Osteoblast (primary cell): ENCODE data around the gene AQP6. TPM values are rescaled to one million over a fixed set of nuclear protein-coding genes. Genes with fewer than 3 reads are reported as not detected.

Experiments
- DNase-seq: peaks from one replicate; pipeline ENCODE4 v3.0.0; 2011; ENCODE audit warnings: low spot score, mixed read lengths; ENCODE audit not compliant: insufficient read length; ENCODE audit errors: missing footprints
- H2AFZ ChIP-seq: 2 replicates; pipeline ENCODE4 v1.6.0; 2011; ENCODE audit warnings: mild to moderate bottlenecking, low read length
- H3K27ac ChIP-seq: 2 replicates; pipeline ENCODE4 v1.5.1; 2011; ENCODE audit warnings: mild to moderate bottlenecking, low read depth, low read length, moderate library complexity
- H3K27me3 ChIP-seq: 2 replicates; pipeline ENCODE4 v1.6.0; 2012; ENCODE audit warnings: mild to moderate bottlenecking, control low read depth, inconsistent platforms, low read length, moderate library complexity; ENCODE audit not compliant: insufficient read depth
- H3K36me3 ChIP-seq: 2 replicates; pipeline ENCODE4 v1.5.1; 2011; ENCODE audit warnings: mild to moderate bottlenecking, low read length, control low read depth, moderate library complexity; ENCODE audit not compliant: insufficient read depth
- H3K4me1 ChIP-seq: 2 replicates; pipeline ENCODE4 v1.5.1; 2011; ENCODE audit warnings: mild to moderate bottlenecking, low read length, control low read depth, moderate library complexity; ENCODE audit not compliant: insufficient read depth
- H3K4me2 ChIP-seq: 2 replicates; pipeline ENCODE4 v1.6.0; 2011; ENCODE audit warnings: mild to moderate bottlenecking, low read length; ENCODE audit not compliant: insufficient read depth
- H3K4me3 ChIP-seq: fragments of 200-600 bp; sonication (generic); 3 replicates; pipeline ENCODE4 v1.5.1; 2012; ENCODE audit warnings: mild to moderate bottlenecking, low read length, inconsistent platforms; ENCODE audit not compliant: insufficient read depth
- H3K79me2 ChIP-seq: 2 replicates; pipeline ENCODE4 v1.6.0; 2012; ENCODE audit warnings: mild to moderate bottlenecking, low read length, control low read depth, inconsistent platforms; ENCODE audit not compliant: insufficient read depth
- H3K9me3 ChIP-seq: 2 replicates; pipeline ENCODE4 v1.5.1; 2011; ENCODE audit warnings: low read depth, low read length, control low read depth
- H4K20me1 ChIP-seq: 2 replicates; pipeline ENCODE4 v1.6.0; 2012; ENCODE audit warnings: mild to moderate bottlenecking, low read length, control low read depth; ENCODE audit not compliant: insufficient read depth
- total RNA-seq: library from RNA; depleted of rRNA; stranded (reverse); fragments of >200 nt; gene quantifications from 2 replicates; pipeline ENCODE4 v1.2.3, GENCODE V29; 2012
- TF ChIP-seq, protein P1 (sequence below): IDR thresholded peaks from 2 replicates; pipeline ENCODE4 v1.5.1; 2011; ENCODE audit warnings: mild to moderate bottlenecking, low read depth, low read length, moderate library complexity; ENCODE audit errors: extremely low read depth

AQP6 gene
- total RNA-seq, 1 donor: not detected

DNA sequence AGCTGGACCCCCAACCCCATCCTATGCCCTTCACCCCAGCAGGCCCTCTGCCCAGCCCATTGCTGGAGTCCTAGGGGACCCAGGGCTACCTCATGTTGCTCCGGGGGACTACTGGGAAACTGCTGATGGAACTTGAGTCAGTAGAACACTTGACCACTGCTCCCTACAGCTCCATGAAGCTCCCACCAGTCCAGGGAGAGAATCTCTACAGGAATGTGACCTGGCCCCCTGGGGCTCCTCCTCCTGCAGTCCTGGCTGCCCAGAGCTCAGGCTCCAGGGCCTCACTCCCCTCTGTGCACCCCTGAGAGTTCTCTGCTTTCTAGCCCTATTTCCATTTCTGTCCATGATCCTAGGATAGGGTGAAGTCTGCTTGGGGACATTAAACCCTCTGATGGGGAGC lies 33.0 kb upstream of the AQP6 start:
- no peak overlapping the region for H2AFZ ChIP-seq
- no peak overlapping the region for H3K27ac ChIP-seq
- no peaks in the 10 kb centered on the region for H3K36me3 ChIP-seq
- no peaks in the 10 kb centered on the region for H3K79me2 ChIP-seq
- DNase-seq: peak; percentile 15
- no peak overlapping the region for H3K4me3 ChIP-seq
- H3K4me1 ChIP-seq: no peaks in the 10 kb centered on the region
- H3K4me2 ChIP-seq: no peak overlapping the region
- H3K27me3 ChIP-seq: no peaks in the 10 kb centered on the region
- no peaks in the 10 kb centered on the region for H4K20me1 ChIP-seq
- H3K9me3 ChIP-seq: no peaks in the 10 kb centered on the region
- TF ChIP-seq, protein P1, sequence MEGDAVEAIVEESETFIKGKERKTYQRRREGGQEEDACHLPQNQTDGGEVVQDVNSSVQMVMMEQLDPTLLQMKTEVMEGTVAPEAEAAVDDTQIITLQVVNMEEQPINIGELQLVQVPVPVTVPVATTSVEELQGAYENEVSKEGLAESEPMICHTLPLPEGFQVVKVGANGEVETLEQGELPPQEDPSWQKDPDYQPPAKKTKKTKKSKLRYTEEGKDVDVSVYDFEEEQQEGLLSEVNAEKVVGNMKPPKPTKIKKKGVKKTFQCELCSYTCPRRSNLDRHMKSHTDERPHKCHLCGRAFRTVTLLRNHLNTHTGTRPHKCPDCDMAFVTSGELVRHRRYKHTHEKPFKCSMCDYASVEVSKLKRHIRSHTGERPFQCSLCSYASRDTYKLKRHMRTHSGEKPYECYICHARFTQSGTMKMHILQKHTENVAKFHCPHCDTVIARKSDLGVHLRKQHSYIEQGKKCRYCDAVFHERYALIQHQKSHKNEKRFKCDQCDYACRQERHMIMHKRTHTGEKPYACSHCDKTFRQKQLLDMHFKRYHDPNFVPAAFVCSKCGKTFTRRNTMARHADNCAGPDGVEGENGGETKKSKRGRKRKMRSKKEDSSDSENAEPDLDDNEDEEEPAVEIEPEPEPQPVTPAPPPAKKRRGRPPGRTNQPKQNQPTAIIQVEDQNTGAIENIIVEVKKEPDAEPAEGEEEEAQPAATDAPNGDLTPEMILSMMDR: no peak

DNA sequence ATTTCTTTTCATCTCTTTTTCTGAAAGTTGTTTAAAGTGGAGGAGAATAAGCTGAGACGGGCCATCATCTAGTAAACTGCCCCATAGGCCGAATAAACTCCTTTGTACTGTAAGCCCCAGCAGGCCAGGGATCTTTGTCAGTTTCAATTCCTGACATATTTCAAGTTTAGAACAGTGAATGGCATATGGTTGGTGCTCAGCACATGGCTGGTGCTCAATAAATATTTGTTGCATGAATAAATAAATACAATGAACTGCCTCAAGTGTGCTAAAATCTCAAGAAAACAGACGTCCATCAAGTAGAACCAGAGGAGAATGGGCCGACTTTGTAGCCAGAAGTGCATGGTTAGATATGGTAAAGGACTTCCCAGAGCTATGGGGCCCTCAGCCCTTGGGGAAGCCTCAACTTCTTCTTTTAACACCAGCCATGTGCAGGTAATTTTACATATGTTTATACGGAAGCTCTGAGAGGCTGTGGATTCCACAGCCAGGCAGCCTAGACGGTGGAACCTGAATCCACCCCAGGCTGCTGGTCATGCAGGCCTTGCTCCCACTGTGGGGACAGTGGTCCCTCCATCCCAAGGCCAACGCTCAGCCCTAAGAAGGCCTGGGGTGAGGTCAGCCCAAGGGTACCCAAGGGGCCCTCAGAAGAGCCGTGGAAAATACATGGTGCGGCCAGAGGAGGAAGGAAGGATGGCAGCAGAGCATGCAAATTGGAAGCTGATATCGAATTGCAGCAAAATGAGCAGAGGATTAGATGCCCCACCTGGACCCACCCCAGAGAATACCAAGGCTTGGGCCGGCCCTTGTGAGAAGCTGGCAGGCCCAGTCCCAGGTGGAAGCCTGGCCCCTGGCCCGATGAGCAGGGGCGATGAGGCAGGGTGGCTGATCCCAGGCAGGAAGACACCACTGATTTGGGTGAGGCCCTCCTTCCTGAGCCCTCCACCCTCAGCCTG lies 30.9 kb upstream of the AQP6 start:
- H2AFZ ChIP-seq: no peak overlapping the region
- TF ChIP-seq, protein P1: no peak
- no peaks in the 10 kb centered on the region for H3K36me3 ChIP-seq

DNA sequence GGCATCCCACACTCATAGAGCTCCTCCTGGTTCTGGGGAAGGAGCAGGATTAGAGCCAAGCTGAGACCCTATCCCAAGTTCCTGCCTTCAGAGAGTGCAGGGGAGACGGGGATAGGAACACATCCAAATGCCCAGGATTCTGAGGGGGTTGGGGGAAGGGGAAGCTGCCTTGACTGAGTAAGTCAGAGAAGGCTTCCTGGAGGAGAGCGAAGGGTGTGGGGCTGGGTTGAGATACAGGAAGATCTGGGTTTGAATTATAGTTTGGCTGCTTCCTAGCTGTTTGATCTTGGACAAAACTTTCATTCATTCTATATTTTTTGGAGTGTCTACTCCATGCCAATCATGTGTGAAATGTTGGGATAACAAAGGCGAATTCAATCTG lies 30.2 kb upstream of the AQP6 start:
- Histone ChIP-seq H3K27me3 (no peaks in the 10 kb centered on the region), H3K27ac (no peak overlapping the region)

More for the DNA sequence above, 30.9 kb upstream of the AQP6 start:
- Histone ChIP-seq H3K4me3 (no peak overlapping the region), H4K20me1 (no peaks in the 10 kb centered on the region), H3K27me3 (no peaks in the 10 kb centered on the region), H3K9me3 (no peaks in the 10 kb centered on the region), H3K79me2 (no peaks in the 10 kb centered on the region), H3K27ac (no peak overlapping the region), H3K4me1 (peaks cover 5% of the 10 kb centered on the region), H3K4me2 (no peak overlapping the region)
- no peak for DNase-seq

More for the DNA sequence above, 30.2 kb upstream of the AQP6 start:
- H4K20me1 ChIP-seq: no peaks in the 10 kb centered on the region
- no peak overlapping the region for H3K4me3 ChIP-seq
- TF ChIP-seq, protein P1: no peak
- no peak for DNase-seq
- no peak overlapping the region for H2AFZ ChIP-seq
- H3K36me3 ChIP-seq: no peaks in the 10 kb centered on the region
- no peak overlapping the region for H3K4me2 ChIP-seq
- H3K9me3 ChIP-seq: no peaks in the 10 kb centered on the region
- no peaks in the 10 kb centered on the region for H3K79me2 ChIP-seq
- peaks cover 5% of the 10 kb centered on the region for H3K4me1 ChIP-seq
